ENCODE results near the gene PMS1.

GRCh38 chr2:189834059-189834458 lies 49.8 kb downstream of the PMS1 start:
- TF ChIP-seq EP300 (IDR thresholded peaks at IDR 0.05) (no peak), CTCF (IDR thresholded peaks at IDR 0.05) (no peak), POLR2AphosphoS5 (IDR thresholded peaks at IDR 0.05) (no peak)

Data from upper lobe of left lung (tissue), 4 donors.